A549 treated with CORT108297 at 1 μM for 4 hours (cell line): ENCODE data around the gene EPG5. TPM values are rescaled to one million over a fixed set of nuclear protein-coding genes. Genes with fewer than 3 reads are reported as not detected.

Experiments
- total RNA-seq: library from RNA; stranded (reverse); fragments of 200-300 nt; extraction: Qiagen RNA extraction; gene quantifications from 5 replicates; pipeline ENCODE4 v1.2.3, GENCODE V29; 2022

Gene EPG5, protein sequence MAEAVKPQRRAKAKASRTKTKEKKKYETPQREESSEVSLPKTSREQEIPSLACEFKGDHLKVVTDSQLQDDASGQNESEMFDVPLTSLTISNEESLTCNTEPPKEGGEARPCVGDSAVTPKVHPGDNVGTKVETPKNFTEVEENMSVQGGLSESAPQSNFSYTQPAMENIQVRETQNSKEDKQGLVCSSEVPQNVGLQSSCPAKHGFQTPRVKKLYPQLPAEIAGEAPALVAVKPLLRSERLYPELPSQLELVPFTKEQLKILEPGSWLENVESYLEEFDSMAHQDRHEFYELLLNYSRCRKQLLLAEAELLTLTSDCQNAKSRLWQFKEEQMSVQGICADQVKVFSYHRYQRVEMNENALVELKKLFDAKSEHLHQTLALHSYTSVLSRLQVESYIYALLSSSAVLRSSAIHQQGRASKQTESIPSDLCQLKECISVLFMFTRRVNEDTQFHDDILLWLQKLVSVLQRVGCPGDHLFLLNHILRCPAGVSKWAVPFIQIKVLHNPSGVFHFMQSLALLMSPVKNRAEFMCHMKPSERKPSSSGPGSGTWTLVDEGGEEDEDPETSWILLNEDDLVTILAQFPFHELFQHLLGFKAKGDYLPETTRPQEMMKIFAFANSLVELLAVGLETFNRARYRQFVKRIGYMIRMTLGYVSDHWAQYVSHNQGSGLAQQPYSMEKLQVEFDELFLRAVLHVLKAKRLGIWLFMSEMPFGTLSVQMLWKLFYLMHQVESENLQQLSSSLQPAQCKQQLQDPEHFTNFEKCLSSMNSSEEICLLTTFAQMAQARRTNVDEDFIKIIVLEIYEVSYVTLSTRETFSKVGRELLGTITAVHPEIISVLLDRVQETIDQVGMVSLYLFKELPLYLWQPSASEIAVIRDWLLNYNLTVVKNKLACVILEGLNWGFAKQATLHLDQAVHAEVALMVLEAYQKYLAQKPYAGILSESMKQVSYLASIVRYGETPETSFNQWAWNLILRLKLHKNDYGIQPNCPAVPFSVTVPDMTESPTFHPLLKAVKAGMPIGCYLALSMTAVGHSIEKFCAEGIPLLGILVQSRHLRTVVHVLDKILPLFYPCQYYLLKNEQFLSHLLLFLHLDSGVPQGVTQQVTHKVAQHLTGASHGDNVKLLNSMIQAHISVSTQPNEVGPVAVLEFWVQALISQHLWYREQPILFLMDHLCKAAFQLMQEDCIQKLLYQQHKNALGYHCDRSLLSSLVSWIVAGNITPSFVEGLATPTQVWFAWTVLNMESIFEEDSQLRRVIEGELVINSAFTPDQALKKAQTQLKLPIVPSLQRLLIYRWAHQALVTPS (N-terminal part only)
- 4.0 to 4.8 TPM (median 4.4 TPM) in 5 replicates for total RNA-seq

DNA sequence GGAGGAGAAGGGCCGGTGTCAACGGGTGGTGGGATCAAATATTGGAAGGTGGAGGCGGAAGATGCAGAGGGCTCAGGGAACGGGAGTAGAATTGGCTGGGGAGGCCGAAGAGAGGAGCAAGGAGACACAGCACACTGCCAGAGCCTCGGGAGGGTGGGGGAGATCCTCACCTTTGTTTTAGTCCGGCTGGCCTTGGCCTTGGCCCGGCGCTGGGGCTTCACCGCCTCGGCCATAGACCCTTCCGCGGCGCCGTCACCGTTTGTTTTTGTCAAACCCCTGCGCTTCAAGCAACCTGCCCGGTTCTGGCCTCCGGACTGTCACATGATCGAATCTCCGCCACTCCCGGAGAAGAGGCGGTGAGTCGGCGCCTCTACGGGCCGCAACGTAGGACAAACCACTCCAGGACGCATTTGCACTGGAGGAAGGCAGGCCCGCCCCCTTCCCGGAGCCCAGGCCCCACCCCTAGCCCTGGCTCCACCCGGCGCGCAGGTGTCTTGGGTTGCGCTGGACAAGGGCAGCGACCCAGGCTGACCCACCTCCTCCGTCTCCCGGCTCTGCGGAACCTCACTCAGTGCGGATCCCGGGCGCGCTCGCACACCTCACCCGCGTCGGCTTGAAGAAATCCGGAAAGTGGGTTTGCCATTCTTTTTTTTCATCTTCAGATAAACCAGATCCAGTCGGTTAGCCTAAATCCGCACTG is at the start of gene EPG5:
Gene EPG5, minus strand, starts transcription at position 323 of the 700 bp plus-strand sequence. Its CDS starts 90 bp downstream, at position 233.

DNA sequence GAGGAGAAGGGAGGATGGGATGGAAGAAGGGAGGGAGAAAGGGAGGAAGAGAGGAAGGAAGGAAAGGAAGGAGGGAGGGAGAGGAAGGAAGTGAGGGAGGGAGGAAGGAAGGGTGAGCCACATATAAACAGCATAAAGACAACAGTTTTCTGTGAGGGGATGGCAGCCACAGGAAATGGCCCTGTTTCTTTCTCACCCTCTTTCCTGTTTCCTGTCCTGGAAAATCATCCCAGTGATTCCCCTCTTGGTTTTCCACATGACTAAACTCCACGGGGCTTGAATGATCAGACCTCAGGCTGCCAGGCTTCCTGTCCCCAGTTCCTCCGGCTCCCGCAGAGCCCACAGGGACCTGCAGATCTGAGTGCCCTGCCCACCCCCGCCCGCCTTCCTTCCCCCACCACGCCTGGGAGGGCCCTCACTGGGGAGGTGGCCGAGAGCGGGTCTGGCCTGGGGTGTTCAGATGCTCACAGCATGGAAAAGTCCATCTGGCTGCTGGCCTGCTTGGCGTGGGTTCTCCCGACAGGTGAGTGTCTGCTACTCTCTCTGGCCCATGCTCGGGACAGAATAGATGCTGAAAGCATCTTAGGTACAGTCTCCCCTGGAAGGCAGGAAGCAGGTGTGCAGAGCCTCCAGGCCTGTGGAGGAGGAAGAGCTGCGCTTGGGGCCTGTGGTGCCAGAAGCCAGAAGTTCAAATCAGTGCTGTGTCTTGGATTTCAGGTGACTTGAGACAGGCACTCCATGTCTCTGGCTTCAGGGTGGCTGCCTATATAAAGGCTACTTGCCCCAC is 141.7 kb downstream of the EPG5 start, which contains the start of gene SIGLEC15:
Gene SIGLEC15, plus strand, starts transcription at position 418 of the 787 bp plus-strand sequence. Its CDS starts 54 bp downstream, at position 472.

Other genes starting within 250 kb of the EPG5 start
- gene SLC14A1, start 243.1 kb downstream of the EPG5 start, total RNA-seq = 0.08 to 0.23 TPM (median 0.15 TPM) in 4 of 5 replicates, not detected in the other
- gene SIGLEC15, start 141.7 kb downstream of the EPG5 start, total RNA-seq = 0.03 to 0.09 TPM (median 0.07 TPM) in 5 replicates
- 0.22 to 0.44 TPM (median 0.27 TPM) in 5 replicates for gene PSTPIP2, start 104.9 kb upstream of the EPG5 start, total RNA-seq
- 304 to 342 TPM (median 310 TPM) in 5 replicates for gene ATP5F1A, start 131.0 kb upstream of the EPG5 start, total RNA-seq
- gene HAUS1, start 137.1 kb upstream of the EPG5 start, total RNA-seq = 32.0 to 47.5 TPM (median 34.2 TPM) in 5 replicates